Measurements from ENCODE around the gene ARID3C. TPM values are rescaled to one million over a fixed set of nuclear protein-coding genes. Genes with fewer than 3 reads are reported as not detected.
"Not testable (repeated sequence)": the region's sequence is repeated elsewhere in the genome, so short reads cannot be mapped to it uniquely, and the experiment has no call there.

Gene ARID3C
- total and polyA plus RNA-seq, 2 experiments from 2014 or later, result 0.21 to 0.27 TPM

GRCh38 chr9:34646211-34647083, 17.6 kb upstream of the ARID3C start, which contains the start of gene GALT:
GALT (plus strand) TSS chr9:34646675; CDS start chr9:34646705, 30 bp downstream.
- Histone ChIP-seq H3K9me3 (ENCODE audit: low read depth) (no peaks in the 10 kb centered on the region), H3K4me1 (ENCODE audit: insufficient read depth) (peaks cover 26% of the 10 kb centered on the region), H3K36me3 (replicated peaks; ENCODE audit: insufficient read depth, low read depth) (no peaks in the 10 kb centered on the region), H3K27ac (peak within 1 kb of the TSS; percentile 78), H3K27me3 (no peaks in the 10 kb centered on the region), H3K79me2 (peaks cover 26% of the 10 kb centered on the region), H3K4me2 (peak within 1 kb of the TSS; percentile 97), H4K20me1 (ENCODE audit: insufficient read depth, poor library complexity, severe bottlenecking) (no peaks in the 10 kb centered on the region), H3K4me3 (peak within 1 kb of the TSS; percentile 38), H3K9me2 (replicated peaks; ENCODE audit: insufficient read depth) (no peaks in the 10 kb centered on the region), H2AFZ (peak within 1 kb of the TSS; percentile 47)
- WGBS (ENCODE audit: low lambda C conversion rate, missing lambda C conversion rate), result 6% methylated on average over 38 of the region's 43 CpGs
- peak; percentile 96 for DNase-seq (ENCODE audit: low spot score)
- TF ChIP-seq, protein P1, sequence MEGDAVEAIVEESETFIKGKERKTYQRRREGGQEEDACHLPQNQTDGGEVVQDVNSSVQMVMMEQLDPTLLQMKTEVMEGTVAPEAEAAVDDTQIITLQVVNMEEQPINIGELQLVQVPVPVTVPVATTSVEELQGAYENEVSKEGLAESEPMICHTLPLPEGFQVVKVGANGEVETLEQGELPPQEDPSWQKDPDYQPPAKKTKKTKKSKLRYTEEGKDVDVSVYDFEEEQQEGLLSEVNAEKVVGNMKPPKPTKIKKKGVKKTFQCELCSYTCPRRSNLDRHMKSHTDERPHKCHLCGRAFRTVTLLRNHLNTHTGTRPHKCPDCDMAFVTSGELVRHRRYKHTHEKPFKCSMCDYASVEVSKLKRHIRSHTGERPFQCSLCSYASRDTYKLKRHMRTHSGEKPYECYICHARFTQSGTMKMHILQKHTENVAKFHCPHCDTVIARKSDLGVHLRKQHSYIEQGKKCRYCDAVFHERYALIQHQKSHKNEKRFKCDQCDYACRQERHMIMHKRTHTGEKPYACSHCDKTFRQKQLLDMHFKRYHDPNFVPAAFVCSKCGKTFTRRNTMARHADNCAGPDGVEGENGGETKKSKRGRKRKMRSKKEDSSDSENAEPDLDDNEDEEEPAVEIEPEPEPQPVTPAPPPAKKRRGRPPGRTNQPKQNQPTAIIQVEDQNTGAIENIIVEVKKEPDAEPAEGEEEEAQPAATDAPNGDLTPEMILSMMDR (IDR thresholded peaks at IDR 0.05; ENCODE audit: poor library complexity), result peak; percentile 38
- no peak for TF ChIP-seq EZH2phosphoT487 (IDR thresholded peaks at IDR 0.05; ENCODE audit: low read depth, severe bottlenecking, unreplicated experiment)

DNA sequence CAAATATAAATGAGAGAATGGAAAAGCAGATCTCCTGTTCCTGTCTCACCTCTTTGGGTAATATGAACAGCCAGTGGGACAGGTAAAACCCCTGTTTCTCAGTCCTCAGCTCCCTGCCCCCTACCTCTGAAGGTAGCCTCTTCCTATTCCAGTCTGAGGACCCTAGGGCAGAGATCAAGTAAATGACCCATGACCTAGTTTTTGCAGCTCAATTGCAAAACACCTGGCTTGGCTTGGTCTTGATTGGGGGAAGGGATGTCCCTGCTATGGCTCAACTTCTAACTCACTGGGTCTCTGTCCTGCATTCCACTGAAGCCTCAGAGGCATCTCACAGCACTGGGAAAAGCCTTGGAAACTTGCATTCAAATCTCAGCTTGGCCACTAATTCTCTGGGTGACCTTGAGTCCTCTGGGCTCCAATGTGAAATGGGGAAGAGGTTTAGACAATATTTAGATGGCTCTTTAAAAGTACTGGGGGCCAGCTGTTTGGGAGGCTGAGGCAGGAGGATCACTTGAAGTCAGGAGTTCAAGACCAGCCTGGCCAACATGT, 16.0 kb upstream of the ARID3C start:
- Histone ChIP-seq H3K27ac (peak overlapping the region; percentile 59), H3K9me2 (replicated peaks; ENCODE audit: insufficient read depth) (no peaks in the 10 kb centered on the region), H3K36me3 (replicated peaks; ENCODE audit: insufficient read depth, low read depth) (no peaks in the 10 kb centered on the region), H3K79me2 (peaks cover 26% of the 10 kb centered on the region), H2AFZ (no peak overlapping the region), H3K4me1 (ENCODE audit: insufficient read depth) (peaks cover 25% of the 10 kb centered on the region), H3K9me3 (ENCODE audit: low read depth) (no peaks in the 10 kb centered on the region), H3K4me2 (no peak overlapping the region), H4K20me1 (ENCODE audit: insufficient read depth, poor library complexity, severe bottlenecking) (no peaks in the 10 kb centered on the region), H3K4me3 (no peak overlapping the region), H3K27me3 (no peaks in the 10 kb centered on the region)
- TF ChIP-seq, protein P1 (IDR thresholded peaks at IDR 0.05; ENCODE audit: poor library complexity), result no peak
- no peak for TF ChIP-seq EZH2 (IDR thresholded peaks at IDR 0.05; ENCODE audit: borderline replicate concordance)
- TF ChIP-seq EZH2phosphoT487 (IDR thresholded peaks at IDR 0.05; ENCODE audit: low read depth, severe bottlenecking, unreplicated experiment), result no peak
- peak; percentile 43 for DNase-seq (ENCODE audit: low spot score)

GRCh38 chr9:34642679-34643078, 13.8 kb upstream of the ARID3C start:
- H3K9me2 ChIP-seq (replicated peaks; ENCODE audit: insufficient read depth), result no peaks in the 10 kb centered on the region
- TF ChIP-seq, protein P1 (IDR thresholded peaks at IDR 0.05; ENCODE audit: poor library complexity), result no peak
- TF ChIP-seq EZH2 (IDR thresholded peaks at IDR 0.05; ENCODE audit: borderline replicate concordance), result no peak
- TF ChIP-seq EZH2phosphoT487 (IDR thresholded peaks at IDR 0.05; ENCODE audit: low read depth, severe bottlenecking, unreplicated experiment), result no peak

DNA sequence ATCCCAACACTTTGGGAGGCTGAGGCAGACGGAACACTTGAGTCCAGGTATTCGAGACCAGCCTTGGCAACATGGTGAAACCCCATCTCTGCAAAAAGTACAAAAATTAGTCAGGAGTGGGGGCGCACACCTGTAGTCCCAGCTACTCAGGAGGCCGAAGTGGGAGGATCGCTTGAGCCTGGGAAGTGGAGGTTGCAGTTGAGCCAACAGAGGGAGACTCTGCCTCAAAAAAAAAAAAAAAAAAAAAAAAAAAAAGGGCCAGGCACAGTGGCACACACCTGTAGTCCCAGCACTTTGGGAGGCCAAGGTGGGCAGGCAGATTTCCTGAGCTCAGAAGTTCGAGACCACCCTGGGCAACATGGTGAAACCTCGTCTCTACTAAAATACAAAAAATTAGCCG, 10.5 kb upstream of the ARID3C start:
- H3K27ac ChIP-seq; H3K9me3 ChIP-seq (ENCODE audit: low read depth); H3K9me2 ChIP-seq (replicated peaks; ENCODE audit: insufficient read depth); H3K36me3 ChIP-seq (replicated peaks; ENCODE audit: insufficient read depth, low read depth); DNase-seq (ENCODE audit: low spot score); H2AFZ ChIP-seq; H3K4me2 ChIP-seq; H3K4me3 ChIP-seq; H3K27me3 ChIP-seq; H4K20me1 ChIP-seq (ENCODE audit: insufficient read depth, poor library complexity, severe bottlenecking): not testable (repeated sequence)
- Histone ChIP-seq H3K4me1 (ENCODE audit: insufficient read depth) (peaks cover 20% of the 10 kb centered on the region), H3K79me2 (peaks cover 12% of the 10 kb centered on the region)
- WGBS (ENCODE audit: low lambda C conversion rate, missing lambda C conversion rate), result over 99% methylated on average over 8 of the region's 8 CpGs

More at GRCh38 chr9:34642679-34643078, 13.8 kb upstream of the ARID3C start:
- Histone ChIP-seq H3K4me1 (ENCODE audit: insufficient read depth) (peaks cover 24% of the 10 kb centered on the region), H3K79me2 (peaks cover 6% of the 10 kb centered on the region), H3K27me3 (no peaks in the 10 kb centered on the region), H3K4me2 (no peak overlapping the region), H2AFZ (no peak overlapping the region), H3K27ac (no peak overlapping the region), H3K9me3 (ENCODE audit: low read depth) (no peaks in the 10 kb centered on the region), H3K36me3 (replicated peaks; ENCODE audit: insufficient read depth, low read depth) (no peaks in the 10 kb centered on the region), H3K4me3 (no peak overlapping the region), H4K20me1 (ENCODE audit: insufficient read depth, poor library complexity, severe bottlenecking) (no peaks in the 10 kb centered on the region)
- DNase-seq (ENCODE audit: low spot score), result no peak
- WGBS (ENCODE audit: low lambda C conversion rate, missing lambda C conversion rate), result 100% methylated on average over 1 of the region's 1 CpG
